ENCODE measurements around the gene TMEM163. TPM values are rescaled to one million over a fixed set of nuclear protein-coding genes. Genes with fewer than 3 reads are reported as not detected.

Gene TMEM163
- total RNA-seq, 1 experiment from 2014 or later = 0.12 TPM

DNA sequence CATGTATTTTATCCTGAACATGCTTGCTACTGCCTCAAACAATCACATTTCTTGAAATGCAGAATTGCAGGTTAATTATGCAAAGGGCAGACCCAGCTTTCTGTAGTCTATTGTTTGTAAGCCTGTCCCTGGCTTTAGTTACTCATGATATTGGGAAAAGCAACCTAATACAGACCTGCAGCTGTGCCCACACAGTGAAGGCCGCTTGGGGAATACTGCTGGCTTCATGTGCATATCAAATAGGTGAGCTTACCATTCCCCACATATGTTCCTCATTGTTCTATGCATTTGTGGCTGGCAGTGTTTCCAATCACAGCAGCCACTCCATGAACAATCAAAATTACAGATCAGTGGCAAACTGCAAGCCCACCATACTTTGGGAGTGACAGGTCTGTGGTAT is 186.3 kb downstream of the TMEM163 start (continued):
- TF ChIP-seq, protein P1, sequence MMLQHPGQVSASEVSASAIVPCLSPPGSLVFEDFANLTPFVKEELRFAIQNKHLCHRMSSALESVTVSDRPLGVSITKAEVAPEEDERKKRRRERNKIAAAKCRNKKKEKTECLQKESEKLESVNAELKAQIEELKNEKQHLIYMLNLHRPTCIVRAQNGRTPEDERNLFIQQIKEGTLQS (IDR thresholded peaks at IDR 0.05) = no peak
- no peak for TF ChIP-seq FOSL1 (IDR thresholded peaks at IDR 0.05; ENCODE audit: low read depth)

DNA sequence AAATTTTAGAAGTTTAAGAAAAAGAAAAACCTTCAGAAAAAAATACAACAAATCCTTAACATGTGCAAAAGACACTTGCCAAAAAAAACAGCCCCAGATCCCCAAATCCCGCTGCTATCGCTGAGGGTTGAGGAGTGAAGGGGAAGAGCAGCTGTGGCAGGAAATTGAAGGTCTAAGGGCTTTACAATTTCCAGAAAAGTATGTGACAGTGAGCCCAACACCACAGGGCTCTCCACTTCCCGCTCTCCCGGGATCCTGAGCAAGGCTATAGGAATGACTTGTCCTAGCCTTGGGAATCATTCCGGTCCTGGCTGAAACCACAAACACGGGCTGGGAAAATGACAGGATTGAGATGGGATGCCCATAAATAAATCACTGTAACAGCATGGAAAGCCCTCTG is 191.4 kb downstream of the TMEM163 start:
- no TSS peak for BruUV-seq (replicated peaks)
- Histone ChIP-seq H3K4me1 (ENCODE audit: control insufficient read depth in 1 of 2, insufficient read depth in 2 of 2, low read length in 2 of 2) (no peaks in the 10 kb centered on the region), H4K20me1 (ENCODE audit: insufficient read depth) (no peaks in the 10 kb centered on the region), H2AFZ (ENCODE audit: low read depth, low read length, poor library complexity, severe bottlenecking) (no peak overlapping the region), H3K9me3 (ENCODE audit: control insufficient read depth in 1 of 2, insufficient read depth in 1 of 2, low read depth in 1 of 2, low read length in 2 of 2) (no peaks in the 10 kb centered on the region), H3K79me2 (ENCODE audit: insufficient read depth, low read length) (no peaks in the 10 kb centered on the region), H3K4me3 (replicated peaks in 1 of 2; ENCODE audit: low read depth in 1 of 2, low read length in 2 of 2) (no peak overlapping the region), H3K27me3 (ENCODE audit: insufficient read depth, low read length) (peaks cover 29% of the 10 kb centered on the region), H3K9me2 (ENCODE audit: insufficient read depth) (no peaks in the 10 kb centered on the region), H3K36me3 (ENCODE audit: control insufficient read depth in 1 of 2, insufficient read depth in 2 of 2, low read length in 2 of 2) (no peaks in the 10 kb centered on the region), H3K27ac (ENCODE audit: low read depth, low read length) (no peak overlapping the region), H3K9ac (ENCODE audit: low read length) (no peak overlapping the region), H3K4me2 (ENCODE audit: low read length) (no peak overlapping the region)
- DNase-seq (ENCODE audit: low read depth, low spot score) (no peak), ATAC-seq (no peak)
- RAD21 ChIA-PET (ENCODE audit: low non-redundant PET in 1 of 2, low total read pairs in 2 of 2, uncharacterized antibody in 2 of 2, unreplicated experiment in 2 of 2) = no interaction called here
- POLR2A ChIA-PET = no interaction called here
- intact Hi-C loops (cut with micrococcal nuclease) = no loop called here
- TF ChIP-seq JUND (IDR thresholded peaks at IDR 0.05) (no peak), RAD21 (IDR thresholded peaks at IDR 0.05; ENCODE audit: low read depth) (no peak), ZNF274 (IDR thresholded peaks at IDR 0.05; ENCODE audit: low read depth, low read length) (no peak), SP1 (IDR thresholded peaks at IDR 0.05; ENCODE audit: low read depth) (no peak), YY1 (IDR thresholded peaks at IDR 0.05; ENCODE audit: extremely low read depth, insufficient replicate concordance, low read depth, low read length) (no peak), ZFX (IDR thresholded peaks at IDR 0.05) (no peak)
- TF ChIP-seq, protein P1 (IDR thresholded peaks at IDR 0.05) = no peak
- TF ChIP-seq, protein P2, sequence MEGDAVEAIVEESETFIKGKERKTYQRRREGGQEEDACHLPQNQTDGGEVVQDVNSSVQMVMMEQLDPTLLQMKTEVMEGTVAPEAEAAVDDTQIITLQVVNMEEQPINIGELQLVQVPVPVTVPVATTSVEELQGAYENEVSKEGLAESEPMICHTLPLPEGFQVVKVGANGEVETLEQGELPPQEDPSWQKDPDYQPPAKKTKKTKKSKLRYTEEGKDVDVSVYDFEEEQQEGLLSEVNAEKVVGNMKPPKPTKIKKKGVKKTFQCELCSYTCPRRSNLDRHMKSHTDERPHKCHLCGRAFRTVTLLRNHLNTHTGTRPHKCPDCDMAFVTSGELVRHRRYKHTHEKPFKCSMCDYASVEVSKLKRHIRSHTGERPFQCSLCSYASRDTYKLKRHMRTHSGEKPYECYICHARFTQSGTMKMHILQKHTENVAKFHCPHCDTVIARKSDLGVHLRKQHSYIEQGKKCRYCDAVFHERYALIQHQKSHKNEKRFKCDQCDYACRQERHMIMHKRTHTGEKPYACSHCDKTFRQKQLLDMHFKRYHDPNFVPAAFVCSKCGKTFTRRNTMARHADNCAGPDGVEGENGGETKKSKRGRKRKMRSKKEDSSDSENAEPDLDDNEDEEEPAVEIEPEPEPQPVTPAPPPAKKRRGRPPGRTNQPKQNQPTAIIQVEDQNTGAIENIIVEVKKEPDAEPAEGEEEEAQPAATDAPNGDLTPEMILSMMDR (IDR thresholded peaks at IDR 0.05 in 2 of 3, conservative IDR thresholded peaks at IDR 0.05 in 1 of 3; ENCODE audit: borderline replicate concordance in 1 of 3, insufficient read depth in 1 of 3, low read depth in 2 of 3, low read length in 2 of 3) = no peak
- TF ChIP-seq, protein P3, sequence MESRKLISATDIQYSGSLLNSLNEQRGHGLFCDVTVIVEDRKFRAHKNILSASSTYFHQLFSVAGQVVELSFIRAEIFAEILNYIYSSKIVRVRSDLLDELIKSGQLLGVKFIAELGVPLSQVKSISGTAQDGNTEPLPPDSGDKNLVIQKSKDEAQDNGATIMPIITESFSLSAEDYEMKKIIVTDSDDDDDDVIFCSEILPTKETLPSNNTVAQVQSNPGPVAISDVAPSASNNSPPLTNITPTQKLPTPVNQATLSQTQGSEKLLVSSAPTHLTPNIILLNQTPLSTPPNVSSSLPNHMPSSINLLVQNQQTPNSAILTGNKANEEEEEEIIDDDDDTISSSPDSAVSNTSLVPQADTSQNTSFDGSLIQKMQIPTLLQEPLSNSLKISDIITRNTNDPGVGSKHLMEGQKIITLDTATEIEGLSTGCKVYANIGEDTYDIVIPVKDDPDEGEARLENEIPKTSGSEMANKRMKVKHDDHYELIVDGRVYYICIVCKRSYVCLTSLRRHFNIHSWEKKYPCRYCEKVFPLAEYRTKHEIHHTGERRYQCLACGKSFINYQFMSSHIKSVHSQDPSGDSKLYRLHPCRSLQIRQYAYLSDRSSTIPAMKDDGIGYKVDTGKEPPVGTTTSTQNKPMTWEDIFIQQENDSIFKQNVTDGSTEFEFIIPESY (IDR thresholded peaks at IDR 0.05; ENCODE audit: extremely low read depth, insufficient replicate concordance, low read length) = no peak
- CTCF ChIA-PET = no interaction called here

Data from HCT116 (cell line).